Uterus (tissue), 2 donors: ENCODE results near the gene GAMT.

Source experiments
- POLR2A ChIP-seq, 2 donors: fragments of 450-650 bp; IDR thresholded peaks; one replicate each; pipeline ENCODE4 v1.6.1; 2016; ENCODE audit warnings: antibody characterized with exemption in 2 of 2, mild to moderate bottlenecking in 1 of 2, moderate library complexity in 1 of 2
- TF ChIP-seq, protein P1 (sequence below), 4 experiments: fragments of 200-600 bp in 2 of 4; fragments of 450-650 bp in 2 of 4; sonication (generic) in 2 of 4; IDR thresholded peaks; one replicate each; pipeline ENCODE4 v1.5.1; 2016 to 2019; ENCODE audit warnings: antibody characterized with exemption in 4 of 4, mild to moderate bottlenecking in 2 of 4, moderate library complexity in 1 of 4

- TF ChIP-seq, protein P1, sequence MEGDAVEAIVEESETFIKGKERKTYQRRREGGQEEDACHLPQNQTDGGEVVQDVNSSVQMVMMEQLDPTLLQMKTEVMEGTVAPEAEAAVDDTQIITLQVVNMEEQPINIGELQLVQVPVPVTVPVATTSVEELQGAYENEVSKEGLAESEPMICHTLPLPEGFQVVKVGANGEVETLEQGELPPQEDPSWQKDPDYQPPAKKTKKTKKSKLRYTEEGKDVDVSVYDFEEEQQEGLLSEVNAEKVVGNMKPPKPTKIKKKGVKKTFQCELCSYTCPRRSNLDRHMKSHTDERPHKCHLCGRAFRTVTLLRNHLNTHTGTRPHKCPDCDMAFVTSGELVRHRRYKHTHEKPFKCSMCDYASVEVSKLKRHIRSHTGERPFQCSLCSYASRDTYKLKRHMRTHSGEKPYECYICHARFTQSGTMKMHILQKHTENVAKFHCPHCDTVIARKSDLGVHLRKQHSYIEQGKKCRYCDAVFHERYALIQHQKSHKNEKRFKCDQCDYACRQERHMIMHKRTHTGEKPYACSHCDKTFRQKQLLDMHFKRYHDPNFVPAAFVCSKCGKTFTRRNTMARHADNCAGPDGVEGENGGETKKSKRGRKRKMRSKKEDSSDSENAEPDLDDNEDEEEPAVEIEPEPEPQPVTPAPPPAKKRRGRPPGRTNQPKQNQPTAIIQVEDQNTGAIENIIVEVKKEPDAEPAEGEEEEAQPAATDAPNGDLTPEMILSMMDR (IDR thresholded peaks at IDR 0.05) = no peak
- no peak for TF ChIP-seq POLR2A (IDR thresholded peaks at IDR 0.05)
Observed at GRCh38 chr19:1365319-1366269, 35.7 kb downstream of the GAMT start.
